Measurements from ENCODE around the gene MAG. TPM values are rescaled to one million over a fixed set of nuclear protein-coding genes. Genes with fewer than 3 reads are reported as not detected.

Gene MAG
- total RNA-seq = not detected in 2 replicates

DNA sequence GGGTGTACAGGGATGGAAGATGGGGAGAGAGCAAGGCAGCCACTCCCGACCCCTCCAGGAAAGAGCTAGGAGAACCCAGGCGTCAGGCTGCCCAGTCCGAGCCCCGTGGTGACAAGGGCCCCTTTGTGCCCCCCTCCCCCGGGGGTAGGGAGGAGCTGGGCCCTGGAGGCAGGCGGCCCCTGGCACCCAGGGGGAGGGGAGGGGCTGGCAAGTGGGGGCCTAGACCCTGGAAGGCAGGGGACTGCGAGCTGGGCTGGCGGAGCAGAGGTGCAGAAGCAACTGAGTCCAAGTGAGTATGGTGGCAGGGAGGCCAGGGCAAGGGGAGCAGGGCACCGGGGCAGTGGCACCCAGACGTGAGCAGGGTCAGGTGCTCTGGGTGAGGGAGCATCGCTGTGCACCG is at the start of gene MAG:
TSS of gene MAG (plus strand) at position 246 of the 400 bp plus-strand sequence. CDS start 3,248 bp downstream, outside the sequence.
- no peak for DNase-seq (ENCODE audit: low read depth)
- H3K4me3 ChIP-seq (ENCODE audit: low read depth, low read length) = no peak within 1 kb of the TSS
- TF ChIP-seq CTCF (IDR thresholded peaks at IDR 0.05; ENCODE audit: insufficient read depth, low read depth, low read length) = no peak

DNA sequence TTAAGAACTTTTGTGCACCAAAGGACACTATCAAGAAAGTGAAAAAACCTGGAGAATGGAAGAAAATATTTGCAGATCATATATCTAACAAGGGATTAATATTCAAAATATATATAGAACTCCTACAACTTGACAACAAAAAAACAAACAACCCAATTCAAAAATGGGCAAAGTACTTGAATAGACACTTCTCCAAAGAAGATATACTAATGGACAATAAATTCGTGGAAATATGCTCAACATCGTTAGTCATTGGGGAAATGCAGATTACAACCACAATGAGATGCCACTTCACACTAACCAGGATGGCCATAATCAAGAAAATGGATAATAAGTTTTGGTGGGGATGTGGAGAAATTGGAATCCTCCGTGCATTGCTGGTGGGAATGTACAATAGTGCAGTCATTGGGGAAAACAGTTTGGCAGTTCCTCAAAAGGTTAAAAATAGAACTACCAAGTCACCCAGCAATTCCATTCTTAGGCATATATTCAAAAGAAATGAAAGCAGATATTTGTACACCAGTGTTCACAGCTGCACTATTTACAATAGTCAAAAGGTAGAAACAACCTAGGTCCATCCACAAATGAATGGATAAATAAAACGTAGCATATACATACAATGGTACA is 45.4 kb upstream of the MAG start:
- no peak for DNase-seq (ENCODE audit: low read depth)
- H3K4me3 ChIP-seq (ENCODE audit: low read depth, low read length) = no peak overlapping the region
- no peak for TF ChIP-seq CTCF (IDR thresholded peaks at IDR 0.05; ENCODE audit: insufficient read depth, low read depth, low read length)

DNA sequence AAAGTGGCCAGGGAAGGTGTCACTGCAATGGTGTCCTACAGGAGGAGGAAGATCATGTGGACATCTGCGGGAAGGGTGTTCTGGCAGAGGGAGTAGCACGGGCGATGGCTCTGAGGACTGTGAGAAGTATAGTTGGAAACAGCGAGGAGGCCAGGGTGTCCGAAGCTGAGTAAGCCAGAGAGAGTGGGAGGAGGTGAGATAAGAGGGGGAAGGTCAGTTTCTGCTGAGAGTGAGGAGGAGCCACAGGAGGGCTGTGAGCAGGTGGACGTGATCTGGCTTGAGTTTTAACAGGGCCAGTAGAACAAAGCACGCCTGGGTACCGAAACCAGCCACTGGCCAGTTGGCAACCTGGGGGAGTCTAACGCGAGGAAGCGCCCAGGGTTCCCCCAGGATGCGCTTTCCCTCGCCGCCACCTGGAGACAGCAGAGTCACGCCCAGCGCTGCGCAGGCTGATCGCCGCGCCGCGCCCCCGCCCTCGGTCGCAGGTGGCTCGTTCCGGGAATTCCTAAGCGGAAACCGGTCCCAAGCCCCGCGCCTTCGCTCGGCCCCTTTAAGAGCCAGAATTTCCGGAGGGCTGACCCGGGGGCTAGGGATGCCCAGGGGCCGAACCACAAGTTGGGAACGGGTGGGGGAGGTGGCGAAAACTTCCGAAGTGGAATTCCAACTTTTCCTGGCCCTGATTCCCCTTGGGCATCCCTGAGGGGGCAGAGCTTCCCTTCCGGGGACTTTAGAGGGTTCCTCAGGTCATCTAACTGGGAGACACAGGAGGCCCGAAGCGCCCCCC is 44.2 kb upstream of the MAG start:
- TF ChIP-seq CTCF (IDR thresholded peaks at IDR 0.05; ENCODE audit: insufficient read depth, low read depth, low read length) = peak; percentile 7
- H3K4me3 ChIP-seq (ENCODE audit: low read depth, low read length) = no peak overlapping the region
- no peak for DNase-seq (ENCODE audit: low read depth)

DNA sequence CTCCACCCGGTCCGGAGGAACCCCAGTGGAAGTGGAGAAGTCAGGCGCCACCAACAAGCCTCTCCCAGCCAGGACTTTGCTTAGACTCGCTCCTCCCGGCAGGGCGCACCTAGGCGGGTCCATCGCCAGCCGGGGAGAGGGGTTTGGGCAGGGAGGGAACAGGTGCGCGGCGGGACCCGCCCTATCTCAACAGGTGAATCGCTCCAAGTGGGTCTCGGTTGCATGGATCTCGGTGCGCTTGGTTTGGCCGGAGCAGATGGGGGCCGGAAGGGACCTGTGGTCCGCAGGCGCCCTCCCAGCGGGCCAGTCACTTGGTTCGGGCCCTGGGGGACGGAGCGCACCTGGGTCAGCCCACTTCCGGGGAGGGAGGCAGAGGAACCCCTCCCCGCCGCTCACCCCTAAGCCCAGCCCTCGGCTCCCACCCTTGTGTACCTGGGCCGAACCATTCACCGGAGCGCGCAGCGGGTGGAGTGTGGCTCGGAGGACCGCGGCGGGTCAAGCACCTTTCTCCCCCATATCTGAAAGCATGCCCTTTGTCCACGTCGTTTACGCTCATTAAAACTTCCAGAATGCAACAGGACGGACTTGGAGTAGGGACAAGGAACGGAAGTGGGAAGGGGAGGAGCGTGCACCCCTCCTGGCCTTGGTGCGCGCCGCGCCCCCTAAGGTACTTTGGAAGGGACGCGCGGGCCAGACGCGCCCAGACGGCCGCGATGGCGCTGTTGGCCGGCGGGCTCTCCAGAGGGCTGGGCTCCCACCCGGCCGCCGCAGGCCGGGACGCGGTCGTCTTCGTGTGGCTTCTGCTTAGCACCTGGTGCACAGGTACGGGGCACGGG is 43.4 kb upstream of the MAG start, which contains the start of gene LSR:
TSS of gene LSR (plus strand) at position 693 of the 836 bp plus-strand sequence. CDS start at position 714, 21 bp downstream.
- no peak for DNase-seq (ENCODE audit: low read depth)
- H3K4me3 ChIP-seq (ENCODE audit: low read depth, low read length) = no peak within 1 kb of the TSS
- no peak for TF ChIP-seq CTCF (IDR thresholded peaks at IDR 0.05; ENCODE audit: insufficient read depth, low read depth, low read length)

GRCh38 chr19:35249146-35249847 is 42.7 kb upstream of the MAG start:
- H3K4me3 ChIP-seq (ENCODE audit: low read depth, low read length) = no peak overlapping the region
- no peak for DNase-seq (ENCODE audit: low read depth)
- TF ChIP-seq CTCF (IDR thresholded peaks at IDR 0.05; ENCODE audit: insufficient read depth, low read depth, low read length) = no peak

All from fibroblast of villous mesenchyme (primary cell).